Brain microvascular endothelial cell (primary cell): ENCODE measurements around the gene RPS6KB1.
"Not testable (repeated sequence)": the region's sequence is repeated elsewhere in the genome, so short reads cannot be mapped to it uniquely, and the experiment has no call there.

Source experiments
- DNase-seq: peaks from one replicate; pipeline ENCODE4 v3.0.0-alpha.2; 2020
- H3K27ac ChIP-seq: fragments of 250-450 bp; sonication (Bioruptor Pico); 2 replicates; pipeline ENCODE4 v1.5.1; 2020; ENCODE audit warnings: mild to moderate bottlenecking, moderate library complexity
- H3K27me3 ChIP-seq: fragments of 250-450 bp; sonication (Bioruptor Pico); replicated peaks from 2 replicates; pipeline ENCODE4 v1.5.1; 2020; ENCODE audit warnings: mild to moderate bottlenecking
- H3K36me3 ChIP-seq: fragments of 250-450 bp; sonication (Bioruptor Pico); replicated peaks from 2 replicates; pipeline ENCODE4 v1.5.1; 2020; ENCODE audit warnings: mild to moderate bottlenecking
- H3K4me3 ChIP-seq: 2 replicates; pipeline ENCODE4 v1.5.1; 2011; ENCODE audit warnings: low read depth, mild to moderate bottlenecking, control low read depth, low read length, moderate library complexity
- in situ Hi-C: cut with HindIII; loops from 2 replicates; pipeline ENCODE4 v1.10.0; 2017; ENCODE audit warnings: low sequenced_read_pairs, low pct_ligation_motif_present
- TF ChIP-seq, protein P1 (sequence below): IDR thresholded peaks from 2 replicates; pipeline ENCODE4 v1.5.1; 2011; ENCODE audit warnings: low read depth, mild to moderate bottlenecking, moderate library complexity, low read length, control low read depth, inconsistent platforms; ENCODE audit errors: missing control alignments

The RPS6KB1 gene

GRCh38 chr17:59848778-59849177 lies 44.1 kb upstream of the RPS6KB1 start:
- TF ChIP-seq, protein P1, sequence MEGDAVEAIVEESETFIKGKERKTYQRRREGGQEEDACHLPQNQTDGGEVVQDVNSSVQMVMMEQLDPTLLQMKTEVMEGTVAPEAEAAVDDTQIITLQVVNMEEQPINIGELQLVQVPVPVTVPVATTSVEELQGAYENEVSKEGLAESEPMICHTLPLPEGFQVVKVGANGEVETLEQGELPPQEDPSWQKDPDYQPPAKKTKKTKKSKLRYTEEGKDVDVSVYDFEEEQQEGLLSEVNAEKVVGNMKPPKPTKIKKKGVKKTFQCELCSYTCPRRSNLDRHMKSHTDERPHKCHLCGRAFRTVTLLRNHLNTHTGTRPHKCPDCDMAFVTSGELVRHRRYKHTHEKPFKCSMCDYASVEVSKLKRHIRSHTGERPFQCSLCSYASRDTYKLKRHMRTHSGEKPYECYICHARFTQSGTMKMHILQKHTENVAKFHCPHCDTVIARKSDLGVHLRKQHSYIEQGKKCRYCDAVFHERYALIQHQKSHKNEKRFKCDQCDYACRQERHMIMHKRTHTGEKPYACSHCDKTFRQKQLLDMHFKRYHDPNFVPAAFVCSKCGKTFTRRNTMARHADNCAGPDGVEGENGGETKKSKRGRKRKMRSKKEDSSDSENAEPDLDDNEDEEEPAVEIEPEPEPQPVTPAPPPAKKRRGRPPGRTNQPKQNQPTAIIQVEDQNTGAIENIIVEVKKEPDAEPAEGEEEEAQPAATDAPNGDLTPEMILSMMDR = no peak
- Histone ChIP-seq H3K27me3 (no peaks in the 10 kb centered on the region), H3K27ac (no peak overlapping the region), H3K36me3 (no peaks in the 10 kb centered on the region), H3K4me3 (no peak overlapping the region)
- in situ Hi-C loops = loop anchor here (10.0 kb wide), 1 partner anchor 74 kb away; no protein-coding TSS in a partner anchor
- peak; percentile 49 for DNase-seq

DNA sequence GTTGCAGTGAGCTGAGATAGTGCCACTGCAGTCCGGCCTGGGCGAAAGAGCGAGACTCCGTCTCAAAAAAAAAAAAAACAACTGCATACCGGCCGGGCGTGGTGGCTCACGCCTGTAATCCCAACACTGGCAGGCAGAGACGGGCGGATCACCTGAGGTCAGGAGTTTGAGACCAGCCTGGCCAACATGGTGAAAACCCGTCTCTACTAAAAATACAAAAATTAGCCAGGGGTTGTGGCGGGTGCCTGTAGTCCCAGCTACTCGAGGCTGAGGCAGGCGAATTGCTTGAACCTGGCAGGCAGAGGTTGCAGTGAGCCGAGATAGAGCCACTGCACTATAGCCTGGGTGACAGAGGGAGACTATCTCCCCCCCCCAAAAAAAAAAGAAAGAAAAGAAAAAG lies 42.6 kb upstream of the RPS6KB1 start:
- H3K27me3 ChIP-seq, H3K27ac ChIP-seq, H3K36me3 ChIP-seq, H3K4me3 ChIP-seq, in situ Hi-C loops, DNase-seq: not testable (repeated sequence)

GRCh38 chr17:59851439-59852375 lies 41.2 kb upstream of the RPS6KB1 start:
- TF ChIP-seq, protein P1 = no peak
- in situ Hi-C loops = no loop called here
- no peaks in the 10 kb centered on the region for H3K36me3 ChIP-seq
- peak; percentile 63 for DNase-seq
- H3K4me3 ChIP-seq = no peak overlapping the region
- H3K27me3 ChIP-seq = no peaks in the 10 kb centered on the region
- peak overlapping the region; percentile 94 for H3K27ac ChIP-seq

GRCh38 chr17:59852847-59853167 lies 40.1 kb upstream of the RPS6KB1 start:
- H3K27me3 ChIP-seq, DNase-seq, H3K36me3 ChIP-seq, in situ Hi-C loops, H3K4me3 ChIP-seq: not testable (repeated sequence)
- peak overlapping the region; percentile 94 for H3K27ac ChIP-seq

- TF ChIP-seq, protein P1 = peak; percentile 80
- Histone ChIP-seq H3K4me3 (no peak overlapping the region), H3K27ac (peak overlapping the region; percentile 94), H3K27me3 (no peaks in the 10 kb centered on the region), H3K36me3 (no peaks in the 10 kb centered on the region)
- DNase-seq = peak; percentile 84
- in situ Hi-C loops = no loop called here
Measured at GRCh38 chr17:59853168-59853918, 39.6 kb upstream of the RPS6KB1 start.

DNA sequence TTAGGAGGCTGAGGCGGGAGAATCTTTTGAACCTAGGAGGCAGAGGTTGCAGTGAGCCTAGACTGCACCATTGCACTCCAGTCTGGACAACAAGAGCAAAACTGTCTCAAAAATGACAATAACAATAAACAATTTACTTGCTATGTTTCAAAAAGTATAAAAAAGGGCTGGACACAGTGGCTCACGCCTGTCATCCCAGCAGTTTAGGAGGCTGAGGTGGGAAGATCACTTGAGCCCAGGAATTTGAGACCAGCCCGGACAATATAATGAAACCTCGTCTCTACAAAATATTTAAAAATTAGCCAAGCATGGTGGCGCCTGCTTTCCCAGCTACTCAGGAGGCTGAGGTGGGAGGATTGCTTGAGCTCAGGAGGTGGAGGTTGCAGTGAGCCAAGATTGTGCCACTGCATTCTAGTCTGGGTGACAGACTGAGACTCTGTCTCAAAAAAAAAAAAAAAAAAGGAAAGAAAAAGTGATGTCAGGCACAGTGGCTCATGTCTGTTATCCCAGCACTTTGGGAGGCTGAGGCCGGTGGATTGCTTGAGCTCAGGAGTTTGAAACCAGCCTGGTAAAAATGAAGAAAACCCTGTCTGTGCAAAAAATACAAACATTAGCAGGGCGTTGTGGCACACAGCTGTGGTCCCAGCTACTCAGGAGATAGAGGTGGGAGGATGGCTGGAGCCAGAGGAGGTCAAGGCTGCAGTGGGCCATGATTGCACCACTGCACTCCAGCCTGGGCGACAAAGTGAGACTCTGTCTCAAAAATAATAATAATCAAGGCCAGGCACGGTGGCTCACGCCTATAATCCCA lies 38.8 kb upstream of the RPS6KB1 start:
- DNase-seq, H3K27me3 ChIP-seq, H3K36me3 ChIP-seq, in situ Hi-C loops, H3K4me3 ChIP-seq: not testable (repeated sequence)
- peak overlapping the region; percentile 94 for H3K27ac ChIP-seq
